Tibial nerve (tissue), 4 donors: ENCODE results near the gene SUCLG1.

Experiments used
- CTCF ChIP-seq, 5 experiments: fragments of 200-600 bp in 3 of 5; fragments of 450-650 bp in 2 of 5; sonication (generic) in 3 of 5; IDR thresholded peaks; one replicate each; pipeline ENCODE4 v1.5.1; 2016 to 2019; ENCODE audit warnings: antibody characterized with exemption in 5 of 5, mild to moderate bottlenecking in 3 of 5, moderate library complexity in 2 of 5
- EP300 ChIP-seq, 2 donors: sonication (generic); formaldehyde crosslinking; IDR thresholded peaks; one replicate each; pipeline ENCODE4 v1.6.1; 2017; ENCODE audit warnings: antibody characterized with exemption in 2 of 2, mild to moderate bottlenecking in 1 of 2
- POLR2A ChIP-seq, 2 donors: fragments of 450-650 bp; IDR thresholded peaks; one replicate each; pipeline ENCODE4 v1.6.1; 2017; ENCODE audit warnings: antibody characterized with exemption in 2 of 2, mild to moderate bottlenecking in 2 of 2, moderate library complexity in 2 of 2

- no peak for TF ChIP-seq CTCF (IDR thresholded peaks at IDR 0.05)
- TF ChIP-seq POLR2A (IDR thresholded peaks at IDR 0.05) = no peak
- TF ChIP-seq EP300 (IDR thresholded peaks at IDR 0.05) = no peak
Measured at GRCh38 chr2:84461310-84461709, 2.2 kb upstream of the SUCLG1 start.
